Neuronal stem cell (in vitro differentiated cells): ENCODE measurements around the gene RSBN1.

Experiments used
- DNase-seq: peaks from one replicate; pipeline ENCODE4 v3.0.0-alpha.2; 2013; ENCODE audit warnings: low spot score
- H2AFZ ChIP-seq: one replicate; pipeline ENCODE4 v1.6.1; 2013; ENCODE audit warnings: mild to moderate bottlenecking, low read length, inconsistent platforms
- H2AK5ac ChIP-seq: 2 replicates; pipeline ENCODE4 v1.6.1; 2013; ENCODE audit warnings: low read depth, mild to moderate bottlenecking, inconsistent platforms, low read length, moderate library complexity, mixed read lengths
- H2BK120ac ChIP-seq: 2 replicates; pipeline ENCODE4 v1.6.1; 2013; ENCODE audit warnings: low read depth, mild to moderate bottlenecking, inconsistent platforms, low read length, moderate library complexity, mixed read lengths
- H2BK12ac ChIP-seq: one replicate; pipeline ENCODE4 v1.6.1; 2013; ENCODE audit warnings: low read length, inconsistent platforms
- H2BK15ac ChIP-seq: 2 replicates; pipeline ENCODE4 v1.6.1; 2013; ENCODE audit warnings: mild to moderate bottlenecking, low read length, inconsistent platforms, mixed read lengths
- H2BK5ac ChIP-seq: one replicate; pipeline ENCODE4 v1.6.1; 2013; ENCODE audit warnings: inconsistent platforms, mild to moderate bottlenecking, low read length, moderate library complexity
- H3K14ac ChIP-seq: one replicate; pipeline ENCODE4 v1.6.1; 2013; ENCODE audit warnings: low read length, inconsistent platforms
- H3K18ac ChIP-seq: 2 replicates; pipeline ENCODE4 v1.6.1; 2013; ENCODE audit warnings: low read length, inconsistent platforms
- H3K23ac ChIP-seq: 2 replicates; pipeline ENCODE4 v1.6.1; 2013; ENCODE audit warnings: low read depth, mild to moderate bottlenecking, mixed read lengths, low read length, inconsistent platforms; ENCODE audit not compliant: poor library complexity
- H3K27ac ChIP-seq: replicated peaks from 3 replicates; pipeline ENCODE4 v1.5.1; 2013; ENCODE audit warnings: low read length, inconsistent platforms
- H3K27me3 ChIP-seq, 3 experiments: 2 replicates each; pipeline ENCODE4 v1.6.1; 2013; ENCODE audit warnings: low read length in 3 of 3, mild to moderate bottlenecking in 2 of 3, inconsistent platforms in 1 of 3, low read depth in 1 of 3, mixed read lengths in 1 of 3, moderate library complexity in 1 of 3; ENCODE audit not compliant: control insufficient read depth in 3 of 3, insufficient read depth in 3 of 3
- H3K36me3 ChIP-seq, 2 donors: replicated peaks in 1 of 2; 2 replicates each; pipeline ENCODE4 v1.6.1; 2013; ENCODE audit warnings: low read length in 2 of 2; ENCODE audit not compliant: control insufficient read depth in 2 of 2, insufficient read depth in 2 of 2
- H3K4ac ChIP-seq: 2 replicates; pipeline ENCODE4 v1.6.1; 2013; ENCODE audit warnings: inconsistent platforms, mild to moderate bottlenecking, low read length, moderate library complexity
- H3K4me1 ChIP-seq, 2 donors: 1 replicate in 1 of 2; 2 replicates in 1 of 2; pipeline ENCODE4 v1.6.1; 2013; ENCODE audit warnings: low read length in 2 of 2, low read depth in 1 of 2; ENCODE audit not compliant: control insufficient read depth in 2 of 2, insufficient read depth in 1 of 2
- H3K4me2 ChIP-seq: one replicate; pipeline ENCODE4 v1.6.1; 2013; ENCODE audit warnings: mild to moderate bottlenecking, low read length, inconsistent platforms; ENCODE audit not compliant: insufficient read depth, poor library complexity, severe bottlenecking
- H3K4me3 ChIP-seq, 2 donors: 2 replicates each; pipeline ENCODE4 v1.5.1; 2013; ENCODE audit warnings: low read length in 2 of 2, mild to moderate bottlenecking in 2 of 2, inconsistent platforms in 1 of 2, moderate library complexity in 1 of 2
- H3K79me1 ChIP-seq: one replicate; pipeline ENCODE4 v1.6.1; 2013; ENCODE audit warnings: low read depth, mild to moderate bottlenecking, inconsistent platforms, low read length, moderate library complexity
- H3K9ac ChIP-seq: one replicate; pipeline ENCODE4 v1.6.1; 2013; ENCODE audit warnings: mild to moderate bottlenecking, low read depth, low read length, inconsistent platforms; ENCODE audit not compliant: poor library complexity
- H3K9me3 ChIP-seq, 2 donors: replicated peaks in 1 of 2; 2 replicates each; pipeline versions ENCODE3 to v1.6.1; 2013; ENCODE audit warnings: low read length in 2 of 2, mild to moderate bottlenecking in 2 of 2, inconsistent platforms in 1 of 2, low read depth in 1 of 2, mixed read lengths in 1 of 2, moderate library complexity in 1 of 2; ENCODE audit not compliant: control insufficient read depth in 2 of 2, insufficient read depth in 1 of 2
- H4K8ac ChIP-seq: one replicate; pipeline ENCODE4 v1.6.1; 2013; ENCODE audit warnings: low read depth, mild to moderate bottlenecking, inconsistent platforms, low read length, moderate library complexity
- H4K91ac ChIP-seq: one replicate; pipeline ENCODE4 v1.6.1; 2013; ENCODE audit warnings: low read length, low read depth, mild to moderate bottlenecking, inconsistent platforms; ENCODE audit not compliant: poor library complexity
- WGBS, 2 donors: extraction: QIAGEN DNeasy Blood & Tissue Kit; methylation state at CpG; one replicate each; pipeline ENCODE4 v1.1.7; 2013; ENCODE audit warnings: missing lambda C conversion rate in 2 of 2, mixed read lengths in 1 of 2; ENCODE audit not compliant: insufficient read length in 2 of 2, insufficient replicate concordance in 1 of 2; ENCODE audit errors: extremely low coverage in 2 of 2; 5-methylcytosine and 5-hydroxymethylcytosine counted together

RSBN1 gene

DNA sequence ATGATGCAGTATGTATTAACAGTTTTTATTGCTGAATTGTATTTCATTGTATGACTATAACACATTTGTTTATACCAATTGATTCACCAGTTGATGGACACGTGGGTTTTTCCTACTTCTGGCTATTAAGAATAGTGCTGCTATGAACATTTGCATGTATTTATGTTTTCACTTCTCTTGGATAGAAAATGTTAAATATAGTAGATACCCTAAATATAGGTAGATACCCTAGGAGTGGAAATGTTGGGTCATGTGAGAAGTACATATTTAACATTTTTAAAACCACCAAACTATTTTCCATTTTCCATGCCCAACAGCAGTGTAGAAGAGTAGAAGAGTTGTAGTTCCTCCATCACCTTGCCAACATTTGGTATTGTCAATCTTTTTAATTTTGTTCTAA lies 60.8 kb downstream of the RSBN1 start:
- Histone ChIP-seq H2BK5ac (no peak overlapping the region), H3K4me1 (no peaks in the 10 kb centered on the region), H2AFZ (no peak overlapping the region), H4K91ac (no peak overlapping the region), H3K4me3 (no peak overlapping the region), H3K4ac (no peak overlapping the region), H3K4me2 (no peak overlapping the region), H4K8ac (no peak overlapping the region), H2AK5ac (no peak overlapping the region), H2BK120ac (no peak overlapping the region), H3K14ac (no peak overlapping the region), H3K9me3 (no peaks in the 10 kb centered on the region), H3K27ac (no peak overlapping the region), H3K27me3 (no peaks in the 10 kb centered on the region), H2BK12ac (no peak overlapping the region), H3K36me3 (peaks cover 2 to 89% of the 10 kb centered on the region in 2 donors), H3K79me1 (no peaks in the 10 kb centered on the region), H3K23ac (no peak overlapping the region), H2BK15ac (no peak overlapping the region), H3K9ac (no peak overlapping the region), H3K18ac (no peak overlapping the region)
- no peak for DNase-seq
- no CpG with 5 or more reads among the region's 1 CpG for WGBS, 2 donors

DNA sequence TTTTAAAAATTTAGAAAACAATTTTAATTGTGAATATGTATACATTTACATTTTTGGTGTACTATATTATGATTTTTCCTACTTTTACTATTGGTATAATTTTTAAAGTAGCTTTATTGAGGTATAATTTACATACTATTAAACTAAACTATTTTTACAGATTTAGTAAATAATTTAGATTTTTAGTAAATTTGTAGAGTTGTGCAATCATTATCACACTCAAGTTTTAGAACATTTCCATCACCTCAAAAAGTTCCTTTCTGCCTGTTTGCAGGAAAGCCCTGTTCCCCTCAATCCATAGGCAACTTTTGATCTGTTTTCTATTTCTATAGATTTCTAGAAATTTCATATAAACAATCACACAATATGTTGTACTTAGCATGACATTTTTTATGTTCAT lies 61.2 kb downstream of the RSBN1 start:
- Histone ChIP-seq H2BK15ac (no peak overlapping the region), H2BK120ac (no peak overlapping the region), H3K4ac (no peak overlapping the region), H3K9me3 (peaks cover 0 to 3% of the 10 kb centered on the region in 2 donors), H3K27me3 (no peaks in the 10 kb centered on the region), H3K27ac (no peak overlapping the region), H2AK5ac (no peak overlapping the region), H3K4me2 (no peak overlapping the region), H2BK5ac (no peak overlapping the region), H3K36me3 (peaks cover 2 to 89% of the 10 kb centered on the region in 2 donors), H2BK12ac (no peak overlapping the region), H3K79me1 (no peaks in the 10 kb centered on the region), H3K14ac (no peak overlapping the region), H3K4me3 (no peak overlapping the region), H3K18ac (no peak overlapping the region), H4K8ac (no peak overlapping the region), H3K9ac (no peak overlapping the region), H3K23ac (no peak overlapping the region), H2AFZ (no peak overlapping the region), H4K91ac (no peak overlapping the region), H3K4me1 (no peaks in the 10 kb centered on the region)
- no peak for DNase-seq

DNA sequence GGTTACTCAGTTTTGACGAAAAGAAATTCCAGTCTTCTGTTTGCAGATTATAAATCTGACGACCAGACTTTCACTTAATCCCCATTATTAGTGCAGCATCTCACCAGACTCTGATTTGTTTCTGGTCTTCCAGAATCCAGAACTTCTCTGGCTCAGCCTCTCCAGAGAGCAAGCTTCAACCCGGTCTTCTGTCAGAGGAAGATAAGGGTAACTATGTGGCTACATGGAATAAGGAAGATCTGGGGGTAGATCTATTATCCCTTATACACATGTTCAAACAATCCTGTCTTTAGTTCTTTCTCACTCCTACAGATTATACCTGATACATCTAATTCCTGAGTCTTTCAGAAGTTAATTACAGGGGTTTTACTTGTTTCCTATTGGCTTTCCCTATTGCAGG lies 62.9 kb downstream of the RSBN1 start:
- Histone ChIP-seq H3K9ac (no peak overlapping the region), H2AK5ac (no peak overlapping the region), H3K27ac (no peak overlapping the region), H4K8ac (no peak overlapping the region), H3K4ac (no peak overlapping the region), H3K14ac (no peak overlapping the region), H3K9me3 (peaks cover 0 to 9% of the 10 kb centered on the region in 2 donors), H3K4me1 (no peaks in the 10 kb centered on the region), H2BK5ac (no peak overlapping the region), H4K91ac (no peak overlapping the region), H3K27me3 (no peaks in the 10 kb centered on the region), H3K18ac (no peak overlapping the region), H3K23ac (no peak overlapping the region), H3K4me2 (no peak overlapping the region), H2BK15ac (no peak overlapping the region), H3K36me3 (peaks cover 2 to 80% of the 10 kb centered on the region in 2 donors), H2AFZ (no peak overlapping the region), H3K79me1 (peaks cover 2% of the 10 kb centered on the region), H2BK120ac (no peak overlapping the region), H3K4me3 (no peak overlapping the region), H2BK12ac (no peak overlapping the region)
- no CpG with 5 or more reads among the region's 3 CpGs for WGBS, 2 donors
- DNase-seq: no peak

DNA sequence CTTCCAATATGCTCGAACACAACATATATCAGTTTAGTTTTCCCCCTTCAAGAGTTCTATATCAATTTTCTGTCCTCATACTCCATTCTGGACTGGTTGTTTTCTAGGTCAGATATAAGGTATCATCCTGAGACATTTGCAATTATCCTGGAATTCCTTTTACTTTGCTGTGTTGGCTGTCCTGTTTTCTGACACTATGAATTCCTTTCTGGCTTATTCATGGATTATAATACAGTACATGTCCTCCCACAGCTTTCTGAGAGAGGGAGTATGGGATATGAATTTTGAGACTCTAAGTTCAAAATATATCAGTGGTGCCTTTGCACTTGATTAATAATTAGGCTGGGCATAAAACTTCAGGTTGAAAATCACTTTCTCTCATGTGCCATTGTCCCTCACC lies 64.9 kb downstream of the RSBN1 start:
- Histone ChIP-seq H2AK5ac (no peak overlapping the region), H3K79me1 (peaks cover 2% of the 10 kb centered on the region), H3K4me3 (no peak overlapping the region), H3K36me3 (peaks cover 4 to 82% of the 10 kb centered on the region in 2 donors), H3K4me2 (no peak overlapping the region), H3K27ac (no peak overlapping the region), H4K8ac (no peak overlapping the region), H3K4me1 (no peaks in the 10 kb centered on the region), H3K14ac (no peak overlapping the region), H3K9me3 (peaks cover 0 to 9% of the 10 kb centered on the region in 2 donors), H3K27me3 (no peaks in the 10 kb centered on the region), H2AFZ (no peak overlapping the region), H2BK120ac (no peak overlapping the region), H3K4ac (no peak overlapping the region), H4K91ac (no peak overlapping the region), H3K18ac (no peak overlapping the region), H2BK5ac (no peak overlapping the region), H3K9ac (no peak overlapping the region), H2BK12ac (no peak overlapping the region), H2BK15ac (no peak overlapping the region), H3K23ac (no peak overlapping the region)
- 100% methylated on average over 1 of the region's 1 CpG; no CpG with 5 or more reads in 1 of the 2 donors for WGBS, 2 donors
- DNase-seq: no peak
